ENCODE data around the gene SGK2. TPM values are rescaled to one million over a fixed set of nuclear protein-coding genes. Genes with fewer than 3 reads are reported as not detected.
"Not testable (repeated sequence)": the region's sequence is repeated elsewhere in the genome, so short reads cannot be mapped to it uniquely, and the experiment has no call there.

The SGK2 gene
- total RNA-seq, 4 donors from 2014 or later = 0.36 to 1.2 (median 0.55) TPM; not detected in 1

DNA sequence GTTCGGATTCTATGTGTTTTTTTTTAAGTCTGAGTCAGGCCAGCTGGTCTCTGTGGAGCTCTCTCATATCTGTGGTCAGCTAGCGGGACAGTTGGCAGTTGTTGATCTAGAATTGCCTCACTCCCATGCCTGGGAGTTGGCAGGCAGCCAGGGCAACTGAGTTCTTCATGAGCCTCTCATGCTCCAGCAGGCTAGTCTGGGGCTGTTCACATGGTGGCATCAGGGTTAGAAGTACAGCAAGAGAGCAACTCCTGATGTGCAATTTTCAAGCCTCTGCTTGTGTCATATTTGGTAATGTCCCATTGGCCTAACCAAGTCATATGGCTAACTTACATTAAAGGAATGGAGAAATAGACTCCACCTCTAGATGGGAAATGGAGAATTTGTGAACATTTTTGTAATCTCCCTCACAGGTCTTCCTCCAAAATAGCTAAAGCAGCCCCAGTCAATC lies 25.2 kb downstream of the SGK2 start:
- Histone ChIP-seq H3K4me1 (no peaks in the 10 kb centered on the region), H3K27ac (no peak overlapping the region), H3K27me3 (no peaks in the 10 kb centered on the region), H3K36me3 (no peaks in the 10 kb centered on the region), H3K4me3 (no peak overlapping the region), H3K9me3 (no peaks in the 10 kb centered on the region)
- intact Hi-C loops (cut with DNase I; ENCODE audit: low total_unique reads) = no loop called here
- ATAC-seq (no peak), DNase-seq (peak in 1 of 2 donors; percentile 36)
- TF ChIP-seq, protein P1, sequence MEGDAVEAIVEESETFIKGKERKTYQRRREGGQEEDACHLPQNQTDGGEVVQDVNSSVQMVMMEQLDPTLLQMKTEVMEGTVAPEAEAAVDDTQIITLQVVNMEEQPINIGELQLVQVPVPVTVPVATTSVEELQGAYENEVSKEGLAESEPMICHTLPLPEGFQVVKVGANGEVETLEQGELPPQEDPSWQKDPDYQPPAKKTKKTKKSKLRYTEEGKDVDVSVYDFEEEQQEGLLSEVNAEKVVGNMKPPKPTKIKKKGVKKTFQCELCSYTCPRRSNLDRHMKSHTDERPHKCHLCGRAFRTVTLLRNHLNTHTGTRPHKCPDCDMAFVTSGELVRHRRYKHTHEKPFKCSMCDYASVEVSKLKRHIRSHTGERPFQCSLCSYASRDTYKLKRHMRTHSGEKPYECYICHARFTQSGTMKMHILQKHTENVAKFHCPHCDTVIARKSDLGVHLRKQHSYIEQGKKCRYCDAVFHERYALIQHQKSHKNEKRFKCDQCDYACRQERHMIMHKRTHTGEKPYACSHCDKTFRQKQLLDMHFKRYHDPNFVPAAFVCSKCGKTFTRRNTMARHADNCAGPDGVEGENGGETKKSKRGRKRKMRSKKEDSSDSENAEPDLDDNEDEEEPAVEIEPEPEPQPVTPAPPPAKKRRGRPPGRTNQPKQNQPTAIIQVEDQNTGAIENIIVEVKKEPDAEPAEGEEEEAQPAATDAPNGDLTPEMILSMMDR (IDR thresholded peaks at IDR 0.05 in 4 of 5, conservative IDR thresholded peaks at IDR 0.05 in 1 of 5) = no peak
- no peak for TF ChIP-seq POLR2A (IDR thresholded peaks at IDR 0.05)
- in situ Hi-C loops (cut with MboI; ENCODE audit: low sequenced_read_pairs in 4 of 4) = loop anchor here in 1 of 4 donors (5.0 kb wide), 1 partner anchor 132 kb away; no protein-coding TSS in a partner anchor

DNA sequence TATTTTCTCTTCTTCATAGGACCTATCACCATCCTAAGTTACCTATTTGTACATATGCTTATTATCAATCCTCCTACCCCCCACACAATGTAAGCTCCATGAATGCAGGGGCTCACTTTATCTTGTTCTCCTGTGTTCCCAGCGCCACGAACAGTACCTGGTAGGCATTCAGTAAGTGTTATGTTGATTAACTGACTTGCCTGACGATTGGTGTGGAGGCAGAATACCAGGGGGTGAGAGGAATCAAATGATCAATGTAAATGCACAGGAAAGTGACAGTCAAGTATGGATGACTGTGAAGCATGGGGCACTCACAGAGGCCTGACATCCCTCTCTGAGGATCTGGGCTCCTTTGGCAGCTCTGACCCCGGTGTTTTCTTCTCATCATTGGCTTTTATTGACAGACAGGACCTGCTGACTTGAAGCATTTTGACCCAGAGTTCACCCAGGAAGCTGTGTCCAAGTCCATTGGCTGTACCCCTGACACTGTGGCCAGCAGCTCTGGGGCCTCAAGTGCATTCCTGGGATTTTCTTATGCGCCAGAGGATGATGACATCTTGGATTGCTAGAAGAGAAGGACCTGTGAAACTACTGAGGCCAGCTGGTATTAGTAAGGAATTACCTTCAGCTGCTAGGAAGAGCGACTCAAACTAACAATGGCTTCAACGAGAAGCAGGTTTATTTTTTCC lies 25.8 kb downstream of the SGK2 start:
- Histone ChIP-seq H3K4me1 (peaks cover 0 to 1% of the 10 kb centered on the region in 2 donors), H3K36me3 (no peaks in the 10 kb centered on the region), H3K27ac (no peak overlapping the region), H3K9me3 (no peaks in the 10 kb centered on the region), H3K4me3 (no peak overlapping the region), H3K27me3 (no peaks in the 10 kb centered on the region)
- no peak for DNase-seq
- intact Hi-C loops (cut with DNase I; ENCODE audit: low total_unique reads) (no loop called here), in situ Hi-C loops (cut with MboI; ENCODE audit: low sequenced_read_pairs in 4 of 4) (loop anchor here in 1 of 4 donors (5.0 kb wide), 1 partner anchor 132 kb away; no protein-coding TSS in a partner anchor)
- TF ChIP-seq, protein P1 (IDR thresholded peaks at IDR 0.05 in 4 of 5, conservative IDR thresholded peaks at IDR 0.05 in 1 of 5) = no peak
- no peak for TF ChIP-seq POLR2A (IDR thresholded peaks at IDR 0.05)
- ATAC-seq = no peak

DNA sequence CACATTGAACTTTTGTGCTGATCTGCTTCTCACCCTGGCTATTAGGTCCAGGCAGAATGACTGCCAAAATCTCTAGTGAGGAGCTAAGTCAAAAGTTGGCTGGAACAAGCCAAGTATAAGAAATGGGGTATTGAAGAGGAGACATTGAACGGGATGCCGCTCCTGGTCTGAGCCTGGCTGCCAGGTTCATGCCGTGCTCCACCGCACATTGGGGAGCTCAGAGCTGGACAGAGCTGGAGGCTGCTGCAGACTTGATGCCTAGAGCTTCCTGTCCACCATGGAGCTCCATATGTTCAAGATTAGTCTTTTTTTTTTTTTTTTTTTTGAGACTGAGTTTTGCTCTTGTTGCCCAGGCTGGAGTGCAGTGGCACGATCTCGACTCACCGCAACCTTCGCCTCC lies 27.8 kb downstream of the SGK2 start:
- no peak for DNase-seq
- Histone ChIP-seq H3K27ac (no peak overlapping the region), H3K36me3 (no peaks in the 10 kb centered on the region), H3K27me3 (no peaks in the 10 kb centered on the region), H3K9me3 (no peaks in the 10 kb centered on the region), H3K4me1 (peaks cover 10 to 15% of the 10 kb centered on the region in 2 donors), H3K4me3 (no peak overlapping the region)
- no peak for TF ChIP-seq POLR2A (IDR thresholded peaks at IDR 0.05)
- TF ChIP-seq, protein P1 (IDR thresholded peaks at IDR 0.05 in 4 of 5, conservative IDR thresholded peaks at IDR 0.05 in 1 of 5) = no peak
- in situ Hi-C loops (cut with MboI; ENCODE audit: low sequenced_read_pairs in 4 of 4) = no loop called here
- no peak for ATAC-seq
- intact Hi-C loops (cut with DNase I; ENCODE audit: low total_unique reads) = no loop called here

DNA sequence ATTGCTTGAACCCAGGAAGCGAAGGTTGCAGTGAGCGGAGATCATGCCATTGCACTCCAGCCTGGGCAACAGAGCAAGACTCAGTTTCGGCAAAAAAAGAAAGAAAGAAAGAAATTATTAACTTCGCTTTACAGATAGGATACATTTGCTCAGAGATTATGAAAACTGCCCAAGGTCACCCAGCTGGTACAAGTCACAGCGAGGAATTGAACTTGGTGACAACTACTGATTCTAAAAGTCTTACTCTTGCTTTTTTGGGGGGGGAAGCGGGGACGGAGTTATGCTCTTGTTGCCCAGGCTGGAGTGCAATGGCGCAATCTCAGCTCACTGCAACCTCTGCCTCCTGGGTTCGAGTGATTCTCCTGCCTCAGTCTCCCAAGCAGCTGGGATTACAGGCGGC lies 29.7 kb downstream of the SGK2 start:
- ATAC-seq; H3K4me3 ChIP-seq; H3K27me3 ChIP-seq; intact Hi-C loops (cut with DNase I; ENCODE audit: low total_unique reads); H3K36me3 ChIP-seq; DNase-seq; in situ Hi-C loops (cut with MboI; ENCODE audit: low sequenced_read_pairs in 4 of 4); H3K27ac ChIP-seq; H3K9me3 ChIP-seq: not testable (repeated sequence)
- peaks cover 12 to 16% of the 10 kb centered on the region in 2 donors for H3K4me1 ChIP-seq

DNA sequence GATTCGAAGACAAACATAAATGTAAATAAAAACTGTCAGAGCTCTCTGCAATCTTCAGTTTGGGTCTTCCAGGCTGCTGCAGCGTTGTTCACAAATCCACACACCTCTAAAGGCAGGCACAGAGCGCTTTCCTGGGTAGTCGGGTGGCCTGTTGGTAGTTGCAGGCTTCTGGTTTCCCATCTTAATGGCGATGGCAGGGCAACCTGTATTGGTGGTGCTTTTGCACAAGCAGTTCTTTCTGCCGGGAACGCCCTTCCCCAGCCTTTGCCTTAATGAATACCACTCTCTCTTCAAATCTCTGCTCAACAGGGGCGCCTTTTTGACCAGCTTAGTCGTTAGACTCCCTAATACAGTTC lies 31.2 kb downstream of the SGK2 start:
- no peak for ATAC-seq

More for the DNA sequence above, 31.2 kb downstream of the SGK2 start:
- H3K36me3 ChIP-seq = peaks cover 0 to 7% of the 10 kb centered on the region in 2 donors
- in situ Hi-C loops (cut with MboI; ENCODE audit: low sequenced_read_pairs in 4 of 4) (no loop called here), intact Hi-C loops (cut with DNase I; ENCODE audit: low total_unique reads) (loop anchor here (1.0 to 10.0 kb wide), 4 partner anchors 76 to 1375 kb away; partner anchors contain the start of genes SRSF6, STK4 and TOMM34)
- H3K4me3 ChIP-seq = peak overlapping the region; percentile 92 to 97 (median 96)
- peak overlapping the region; percentile 78 to 93 (median 86) for H3K27ac ChIP-seq
- no peaks in the 10 kb centered on the region for H3K27me3 ChIP-seq
- H3K9me3 ChIP-seq = no peaks in the 10 kb centered on the region
- DNase-seq = no peak
- TF ChIP-seq, protein P1 (IDR thresholded peaks at IDR 0.05 in 4 of 5, conservative IDR thresholded peaks at IDR 0.05 in 1 of 5) = no peak
- TF ChIP-seq POLR2A (IDR thresholded peaks at IDR 0.05) = no peak
- peaks cover 12 to 16% of the 10 kb centered on the region in 2 donors for H3K4me1 ChIP-seq
